Activated T-helper 1 cell treated with anti-CD3 and anti-CD28 coated beads, Interleukin-2, amount 50 U/mL, for 16 hours (primary cell): ENCODE measurements around the gene RBP3.

ENCODE experiments used
- DNase-seq, 2 donors: peaks; one replicate each; pipeline ENCODE4 v3.0.0-alpha.2; 2020; ENCODE audit warnings: low read depth in 1 of 2, low spot score in 1 of 2

Gene RBP3

GRCh38 chr10:47318706-47319105 is 29.5 kb upstream of the RBP3 start:
- no peak for DNase-seq

GRCh38 chr10:47319784-47320183 is 28.4 kb upstream of the RBP3 start:
- no peak for DNase-seq

- no peak for DNase-seq
Observed at GRCh38 chr10:47320812-47321211, 27.4 kb upstream of the RBP3 start.

GRCh38 chr10:47321521-47322195 is 26.5 kb upstream of the RBP3 start:
- DNase-seq, result no peak

DNA sequence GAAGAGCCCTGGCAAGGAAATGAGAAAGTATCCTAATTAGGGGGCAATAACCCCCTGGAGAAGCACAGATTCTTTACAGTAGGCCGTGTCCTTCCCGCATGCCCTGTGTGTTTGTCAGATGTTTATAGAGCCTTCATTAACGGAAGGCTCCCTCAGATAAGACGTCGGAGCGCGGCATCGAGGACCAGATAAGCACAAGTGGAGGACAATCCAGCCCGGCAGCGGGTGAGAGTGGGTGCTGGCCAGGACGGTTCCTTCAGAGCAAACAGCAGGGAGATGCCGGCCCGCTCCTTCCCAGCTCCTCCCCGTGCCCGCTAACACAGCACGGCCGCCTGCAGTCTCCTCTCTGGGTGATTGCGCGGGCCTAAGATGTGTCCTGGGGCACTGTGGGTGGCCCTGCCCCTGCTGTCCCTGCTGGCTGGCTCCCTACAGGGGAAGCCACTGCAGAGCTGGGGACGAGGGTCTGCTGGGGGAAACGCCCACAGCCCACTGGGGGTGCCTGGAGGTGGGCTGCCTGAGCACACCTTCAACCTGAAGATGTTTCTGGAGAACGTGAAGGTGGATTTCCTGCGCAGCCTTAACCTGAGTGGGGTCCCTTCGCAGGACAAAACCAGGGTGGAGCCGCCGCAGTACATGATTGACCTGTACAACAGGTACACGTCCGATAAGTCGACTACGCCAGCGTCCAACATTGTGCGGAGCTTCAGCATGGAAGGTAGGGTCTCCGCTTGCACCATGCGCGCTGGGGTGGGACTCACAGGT is 25.7 kb upstream of the RBP3 start, which contains the start of gene GDF2:
Gene GDF2 (plus strand): TSS at position 155 of the 762 bp plus-strand sequence. CDS start 215 bp downstream, at position 370.
- no peak for DNase-seq

DNA sequence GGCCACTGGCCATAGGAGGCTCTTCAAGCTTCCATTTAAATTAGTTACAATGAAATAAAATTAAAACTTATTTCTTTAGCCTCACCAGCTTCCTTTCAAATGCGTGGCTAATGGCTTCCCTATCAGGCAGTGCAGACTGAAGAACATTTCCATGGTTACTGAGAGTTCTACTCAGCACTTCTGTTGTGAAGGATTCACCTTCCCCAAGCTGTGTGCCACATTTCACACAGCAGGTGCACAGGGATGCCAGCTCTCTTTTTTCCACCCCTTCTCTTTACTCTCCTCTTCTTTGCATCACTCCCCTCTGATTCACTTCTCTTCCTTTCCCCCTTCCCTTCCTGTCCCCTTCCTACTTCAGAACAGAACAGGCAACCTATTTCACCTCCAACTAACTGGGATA is 25.1 kb upstream of the RBP3 start:
- no peak for DNase-seq

DNA sequence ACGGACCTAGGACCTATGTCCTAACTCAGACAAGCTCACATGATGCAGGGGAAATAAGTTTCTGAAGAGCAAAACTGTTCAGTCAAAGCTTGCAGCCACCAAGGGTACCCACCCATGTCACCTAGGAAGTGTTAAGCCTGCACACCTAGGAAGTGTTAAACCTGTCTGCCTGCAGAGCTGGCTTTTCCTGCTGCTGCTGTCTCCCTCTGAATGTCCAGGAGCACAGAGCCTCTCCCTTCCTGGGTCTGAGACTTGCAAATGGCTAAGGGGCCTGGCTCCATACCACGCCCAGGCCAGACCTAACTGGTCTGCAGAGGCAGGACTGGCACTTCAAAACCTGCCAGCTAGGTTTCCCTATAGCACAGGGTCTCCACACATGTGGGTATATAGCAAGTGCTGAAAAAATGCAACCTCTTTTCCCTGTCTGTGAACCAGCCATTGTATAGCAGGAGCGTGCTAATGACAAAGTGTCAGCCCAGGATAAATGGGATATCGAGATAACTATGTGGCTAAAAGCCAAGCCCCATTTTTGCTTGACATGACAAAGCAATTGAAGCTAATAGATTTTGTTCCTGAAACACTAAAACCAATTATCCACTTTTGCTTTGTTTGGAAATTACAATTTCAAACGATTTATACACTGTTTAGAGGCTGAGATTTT is 24.4 kb upstream of the RBP3 start:
- no peak for DNase-seq

GRCh38 chr10:47325303-47326291 is 22.6 kb upstream of the RBP3 start:
- no peak for DNase-seq

DNA sequence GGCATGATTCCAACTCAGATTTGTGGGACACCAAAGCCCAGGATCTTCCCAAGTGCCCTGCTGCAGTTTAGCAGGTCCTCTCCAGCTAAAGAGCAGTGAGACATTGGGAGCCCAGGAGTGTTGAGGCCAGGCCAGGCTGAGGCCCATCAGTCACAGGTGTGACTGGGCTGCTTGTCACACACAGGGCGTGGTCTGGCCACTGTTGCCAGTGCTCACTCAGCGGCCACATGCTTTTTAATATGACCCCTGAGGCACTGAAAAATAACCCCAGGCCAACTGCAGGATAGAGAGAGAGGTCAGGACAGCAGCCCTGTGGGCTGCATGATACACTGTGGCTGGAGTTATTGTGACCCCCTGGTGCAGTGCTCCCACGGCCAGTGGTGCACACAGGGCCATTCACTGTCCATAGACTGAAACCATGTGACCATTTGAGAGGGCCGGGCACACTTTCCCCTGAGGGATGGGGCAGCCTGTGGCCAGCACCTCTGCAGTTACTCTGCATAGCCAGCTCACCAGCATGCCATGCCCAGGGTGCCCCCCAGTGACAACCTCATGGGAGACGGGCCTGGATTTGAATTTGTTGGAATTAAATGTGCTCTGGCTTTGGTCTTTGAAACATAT is 21.7 kb upstream of the RBP3 start:
- DNase-seq, result no peak

- DNase-seq, result no peak
Observed at GRCh38 chr10:47326927-47327330, 21.2 kb upstream of the RBP3 start.

- no peak for DNase-seq
Observed at GRCh38 chr10:47329855-47330254, 18.3 kb upstream of the RBP3 start.

DNA sequence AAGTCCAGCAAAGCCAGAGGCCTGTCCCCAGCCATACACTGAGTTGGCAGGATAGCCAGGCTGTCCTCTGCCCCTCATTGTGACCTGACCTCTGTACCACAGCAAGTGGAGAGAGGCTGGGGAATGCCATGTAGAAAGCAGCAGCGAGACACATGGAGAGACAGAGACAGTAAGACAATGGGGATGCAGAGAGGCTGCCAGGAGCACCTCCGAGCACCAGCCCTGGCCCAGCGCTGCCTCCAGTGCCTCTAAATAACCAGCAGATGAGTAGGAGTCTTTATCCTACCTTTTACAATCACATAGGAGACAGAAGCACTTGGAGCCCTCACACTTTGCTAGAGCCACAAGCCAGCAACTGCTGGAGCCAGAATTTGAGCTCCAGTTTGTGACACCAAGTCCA is 17.8 kb upstream of the RBP3 start:
- no peak for DNase-seq

GRCh38 chr10:47330804-47331203 is 17.4 kb upstream of the RBP3 start:
- DNase-seq, result no peak

GRCh38 chr10:47331491-47331890 is 16.7 kb upstream of the RBP3 start:
- DNase-seq, result no peak

DNA sequence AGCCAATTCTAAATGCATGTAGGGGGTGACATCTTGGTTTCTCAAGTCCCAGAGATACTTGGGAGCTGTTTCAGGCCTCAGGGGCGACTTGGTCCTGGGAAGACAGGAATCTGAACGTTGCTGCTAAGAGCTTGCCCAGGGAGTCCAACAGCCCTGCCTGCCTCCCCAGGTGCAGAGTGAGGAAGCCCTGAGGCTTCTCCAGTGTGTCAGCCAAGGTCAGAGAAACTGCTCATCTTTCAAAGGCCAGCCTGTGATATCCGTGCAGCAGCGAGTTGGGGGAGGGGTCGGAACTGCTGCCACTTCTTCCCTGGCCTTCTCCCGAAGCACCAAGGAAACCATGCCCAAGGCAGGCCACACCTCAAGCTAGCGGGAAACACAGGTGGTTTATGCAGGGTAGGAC is 16.2 kb upstream of the RBP3 start:
- no peak for DNase-seq

- DNase-seq, result no peak
Observed at GRCh38 chr10:47332371-47332770, 15.8 kb upstream of the RBP3 start.

GRCh38 chr10:47332946-47333345 is 15.2 kb upstream of the RBP3 start:
- DNase-seq, result no peak

DNA sequence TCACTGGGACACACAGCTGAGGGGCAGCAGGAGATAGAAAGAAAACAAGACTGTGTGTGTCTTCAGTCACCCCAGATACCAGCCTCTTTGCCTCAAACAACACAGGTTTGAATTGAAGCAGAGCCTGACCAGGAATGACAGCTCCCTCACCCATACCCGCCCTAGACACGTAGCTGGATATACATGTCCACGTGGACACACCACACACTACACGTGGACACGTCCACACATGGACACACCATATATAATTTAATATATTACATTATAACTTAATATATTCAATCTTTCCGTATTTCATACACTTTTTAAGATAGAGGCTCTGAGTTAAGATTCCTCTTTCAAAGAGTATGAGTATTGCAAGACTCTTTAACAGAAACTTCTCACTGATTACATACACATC is 14.6 kb upstream of the RBP3 start:
- DNase-seq, result no peak

- DNase-seq, result no peak
Observed at GRCh38 chr10:47334466-47335295, 13.5 kb upstream of the RBP3 start.

- no peak for DNase-seq
Observed at GRCh38 chr10:47335906-47336305, 12.3 kb upstream of the RBP3 start.
